HG03095 (cell line): ENCODE data around the gene WDFY4.

Experiments
- ATAC-seq: cut with Tn5 transposase; IDR thresholded peaks from one replicate; pipeline ENCODE4 v1.9.1; 2021; ENCODE audit warnings: moderate library complexity; ENCODE audit not compliant: unreplicated experiment

Gene WDFY4

DNA sequence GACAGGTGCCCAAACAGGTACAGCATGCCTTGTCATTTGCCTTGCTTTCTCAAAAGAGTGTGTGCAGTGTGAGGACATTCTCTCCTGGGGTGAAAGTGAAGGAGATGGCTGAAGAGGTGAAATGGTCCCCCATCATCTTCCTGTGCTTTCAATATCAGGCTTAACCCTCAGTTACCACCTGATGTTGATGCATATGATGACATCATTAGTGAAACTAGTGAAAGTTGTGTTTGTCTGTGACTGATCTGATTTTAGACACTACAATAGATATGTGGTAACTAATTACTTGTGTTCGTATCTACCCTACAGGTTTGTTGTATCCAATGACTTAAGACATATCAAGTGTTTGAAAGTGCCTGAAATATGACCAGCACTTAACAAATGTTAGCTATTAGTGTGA is 279.4 kb downstream of the WDFY4 start:
- ATAC-seq = no peak

DNA sequence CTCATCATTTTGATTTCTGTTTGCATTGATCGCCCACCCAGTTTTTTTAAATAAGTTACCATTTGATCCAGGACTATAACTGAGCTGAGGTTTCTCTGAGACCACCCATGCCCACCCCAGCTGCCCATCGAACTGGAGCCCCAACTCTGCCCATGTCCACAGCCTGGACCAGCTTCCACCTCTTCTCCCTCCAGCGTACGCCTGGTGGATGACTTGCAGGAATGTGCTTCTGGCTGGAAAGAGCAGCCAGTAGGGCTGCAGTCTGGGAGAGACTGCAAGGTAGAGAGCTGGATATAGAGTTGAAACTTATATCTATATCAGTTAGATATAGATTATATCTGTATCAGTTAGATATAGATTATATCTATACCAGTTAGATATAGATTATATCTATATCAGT is 280.8 kb downstream of the WDFY4 start:
- ATAC-seq = no peak

DNA sequence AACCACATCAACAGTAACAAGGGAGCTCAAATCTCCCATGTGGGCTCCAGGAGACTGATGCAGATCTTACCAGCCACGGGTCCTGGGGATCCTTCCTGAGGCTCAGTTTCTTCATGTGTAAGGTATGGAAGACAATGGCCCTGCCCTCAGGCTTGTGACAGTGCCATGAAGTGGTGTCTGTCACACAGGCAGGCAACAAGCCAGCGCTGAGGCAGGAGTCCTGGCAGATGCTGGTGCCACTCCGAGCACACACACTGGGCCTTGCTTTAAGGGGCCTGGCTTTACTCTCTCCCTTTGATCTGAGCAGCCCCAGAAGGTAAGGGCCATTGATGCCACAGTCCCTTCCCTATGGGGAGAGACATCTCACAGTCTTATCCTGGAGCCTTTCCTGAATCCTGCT is 283.4 kb downstream of the WDFY4 start:
- ATAC-seq = no peak

- no peak for ATAC-seq
Observed at GRCh38 chr10:48970046-48970445, 285.4 kb downstream of the WDFY4 start.

- no peak for ATAC-seq
Observed at GRCh38 chr10:48970654-48971053, 286.0 kb downstream of the WDFY4 start.

GRCh38 chr10:48973065-48973464 is 288.4 kb downstream of the WDFY4 start:
- no peak for ATAC-seq

DNA sequence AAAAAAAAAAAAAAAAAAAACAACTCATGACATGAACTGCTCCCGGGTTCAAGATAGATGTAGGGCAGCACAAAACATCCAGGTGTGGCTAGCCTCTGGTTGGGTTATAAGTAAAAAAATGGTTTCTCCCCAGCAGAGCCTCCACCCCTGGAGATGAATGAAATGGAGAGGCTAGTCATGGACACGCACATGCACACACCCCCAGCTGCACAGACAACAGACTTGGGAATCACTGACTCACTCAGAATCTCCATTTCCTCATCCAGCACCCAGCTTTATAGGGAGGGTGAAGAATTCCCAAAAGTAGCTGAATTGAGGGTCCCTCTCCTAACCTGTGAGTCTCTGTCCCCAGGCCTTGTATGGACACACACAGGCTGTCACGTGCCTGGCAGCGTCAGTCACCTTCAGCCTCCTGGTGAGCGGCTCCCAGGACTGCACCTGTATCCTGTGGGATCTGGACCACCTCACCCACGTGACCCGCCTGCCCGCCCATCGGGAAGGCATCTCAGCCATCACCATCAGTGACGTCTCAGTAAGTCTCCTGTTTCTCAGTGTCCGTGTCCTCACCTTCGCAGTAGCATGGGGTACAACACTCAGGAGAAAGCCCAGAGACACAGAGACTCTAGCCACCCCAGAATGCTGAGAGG is 290.0 kb downstream of the WDFY4 start:
- ATAC-seq = no peak

DNA sequence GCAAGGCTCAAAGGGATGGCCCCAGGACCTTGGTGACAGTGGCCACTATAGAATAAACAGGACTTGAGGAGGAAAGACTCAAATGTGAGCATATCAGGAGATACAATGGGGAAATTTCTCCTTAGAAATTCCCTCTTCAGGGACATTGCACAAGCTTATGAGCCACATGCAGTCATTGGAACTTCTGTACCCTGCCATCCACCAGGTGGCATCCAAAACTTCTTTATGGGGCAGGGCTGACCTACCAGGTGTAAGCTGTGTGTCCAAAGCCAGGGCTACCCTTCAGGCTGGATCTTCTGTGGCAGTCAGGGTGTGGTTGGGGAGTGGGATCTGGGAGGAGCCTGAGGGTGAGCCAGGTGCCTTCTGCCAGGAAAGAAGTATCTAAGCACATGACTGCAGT is 291.5 kb downstream of the WDFY4 start:
- ATAC-seq = no peak

GRCh38 chr10:48978318-48978717 is 293.6 kb downstream of the WDFY4 start:
- no peak for ATAC-seq

DNA sequence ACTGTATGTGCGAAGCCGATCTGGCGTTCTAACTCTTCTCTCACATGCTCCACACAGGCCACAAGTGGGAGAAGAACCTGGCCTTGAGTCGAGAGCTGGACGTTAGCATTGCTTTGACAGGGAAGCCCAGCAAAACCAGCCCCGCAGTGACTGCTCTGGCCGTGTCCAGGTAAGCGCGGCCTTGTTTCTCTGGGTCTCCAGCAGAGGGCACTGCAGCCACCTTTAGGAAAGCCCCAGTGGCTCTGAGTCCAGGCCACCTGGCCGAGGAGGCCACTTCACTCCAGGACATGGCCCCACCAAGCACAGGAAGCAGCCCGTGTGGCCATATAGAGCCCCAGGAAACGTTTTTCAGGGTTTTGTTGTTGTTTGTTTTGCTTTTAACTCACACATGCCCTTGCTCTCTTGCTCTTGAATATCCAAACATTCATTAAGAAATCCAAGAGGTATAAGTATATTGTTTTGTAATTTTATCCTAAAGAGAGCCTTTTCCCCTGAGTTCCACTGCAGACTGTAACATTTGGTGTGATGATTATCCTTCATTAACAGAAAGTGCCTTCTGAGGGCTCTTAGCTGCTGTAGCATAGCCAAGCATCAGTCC is 296.7 kb downstream of the WDFY4 start:
- no peak for ATAC-seq

- ATAC-seq = no peak
Observed at GRCh38 chr10:48982584-48982983, 297.9 kb downstream of the WDFY4 start.

DNA sequence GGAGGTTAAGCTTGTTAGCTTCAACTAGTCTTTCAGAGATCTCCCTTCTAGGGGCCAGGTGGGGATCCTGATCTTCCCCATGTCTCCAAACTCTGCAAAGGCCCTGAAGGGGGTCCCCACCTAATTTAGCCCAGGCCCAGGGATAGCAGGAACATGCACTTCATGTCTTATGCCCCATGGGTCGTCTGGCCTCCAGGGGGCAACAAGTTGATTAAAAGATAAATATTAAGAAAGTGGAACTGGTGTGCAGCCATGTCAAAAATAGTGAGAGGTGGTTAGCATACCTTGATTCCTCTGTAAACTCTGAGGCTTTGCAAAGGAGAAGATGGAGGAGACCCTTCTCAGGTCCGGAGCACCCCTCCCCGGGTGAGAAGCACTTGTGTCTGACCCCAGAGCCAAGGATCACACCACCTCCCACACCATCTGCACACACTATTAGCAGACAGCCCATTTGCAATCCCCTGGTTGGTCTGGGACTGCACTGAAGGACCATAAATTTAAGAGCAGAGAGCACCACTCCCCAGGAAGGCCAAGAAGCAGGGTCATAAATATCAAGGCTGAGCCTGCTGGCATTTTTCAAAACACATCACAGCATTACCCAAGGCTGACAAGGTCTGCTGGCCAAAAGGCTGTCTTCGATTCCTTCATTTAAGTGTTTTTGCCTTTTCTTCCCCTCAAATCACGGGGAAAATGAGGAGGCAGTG is 299.1 kb downstream of the WDFY4 start:
- no peak for ATAC-seq

- ATAC-seq = no peak
Observed at GRCh38 chr10:48985621-48986158, 301.0 kb downstream of the WDFY4 start.

DNA sequence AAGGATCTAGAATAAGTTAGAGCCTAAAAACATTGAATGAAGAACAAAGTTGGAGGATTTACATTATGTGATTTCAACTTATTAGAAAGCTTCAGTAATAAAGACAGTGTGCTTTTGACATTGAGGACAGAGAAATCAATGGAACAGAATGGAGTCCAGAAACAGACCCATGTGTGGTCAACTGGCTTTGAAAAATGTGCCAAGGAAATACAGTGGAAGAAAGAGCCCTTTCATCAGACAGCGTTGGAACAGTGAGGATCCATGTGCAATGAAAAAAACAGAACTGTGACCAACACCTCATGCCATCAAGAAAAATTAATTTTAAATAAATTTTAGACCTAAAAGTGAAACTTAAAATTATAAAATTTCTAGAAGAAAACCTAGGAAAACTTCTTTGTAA is 305.6 kb downstream of the WDFY4 start:
- ATAC-seq = no peak

DNA sequence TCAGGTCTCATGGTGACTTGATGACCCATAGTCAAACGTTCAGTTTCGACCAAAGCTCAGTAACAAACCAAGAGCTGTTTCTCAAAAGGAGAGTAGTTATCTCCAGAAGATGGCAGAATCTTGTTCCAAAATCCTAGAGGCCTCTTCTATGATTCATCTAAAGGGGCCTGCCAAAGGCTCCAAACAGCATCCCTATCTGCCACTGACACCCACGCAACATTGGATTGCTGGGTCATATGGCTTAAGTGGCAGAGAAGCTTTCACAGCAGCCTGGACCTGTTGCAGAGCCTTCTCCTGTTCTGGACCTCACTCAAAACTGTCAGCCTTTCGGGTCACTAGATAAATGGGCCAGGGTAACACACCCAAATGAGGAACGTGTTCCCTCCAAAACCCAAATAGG is 309.0 kb downstream of the WDFY4 start:
- no peak for ATAC-seq

DNA sequence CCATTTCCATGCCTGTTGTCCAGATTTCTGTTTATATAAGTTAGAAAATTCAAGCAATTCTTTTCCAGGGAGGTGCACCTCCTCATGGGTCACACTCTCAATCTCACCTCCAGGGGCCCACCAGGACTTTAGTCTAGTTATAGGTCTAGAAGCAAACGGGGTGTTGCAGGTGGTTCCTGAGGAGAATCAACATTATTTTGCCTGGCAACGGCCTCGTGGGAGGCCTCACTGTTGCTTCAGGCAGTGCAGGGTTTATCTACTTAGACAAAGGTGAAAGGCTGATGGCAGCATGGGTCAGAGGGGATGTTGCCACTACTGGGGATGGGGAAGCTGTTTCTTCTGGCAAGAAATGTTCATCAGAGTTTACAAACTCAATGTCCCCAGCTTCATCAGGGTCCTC is 311.7 kb downstream of the WDFY4 start:
- no peak for ATAC-seq

GRCh38 chr10:48999346-48999745 is 314.7 kb downstream of the WDFY4 start:
- ATAC-seq = no peak

- ATAC-seq = no peak
Observed at GRCh38 chr10:49000437-49001398, 316.0 kb downstream of the WDFY4 start.

- no peak for ATAC-seq
Observed at GRCh38 chr10:49001402-49001801, 316.7 kb downstream of the WDFY4 start.

DNA sequence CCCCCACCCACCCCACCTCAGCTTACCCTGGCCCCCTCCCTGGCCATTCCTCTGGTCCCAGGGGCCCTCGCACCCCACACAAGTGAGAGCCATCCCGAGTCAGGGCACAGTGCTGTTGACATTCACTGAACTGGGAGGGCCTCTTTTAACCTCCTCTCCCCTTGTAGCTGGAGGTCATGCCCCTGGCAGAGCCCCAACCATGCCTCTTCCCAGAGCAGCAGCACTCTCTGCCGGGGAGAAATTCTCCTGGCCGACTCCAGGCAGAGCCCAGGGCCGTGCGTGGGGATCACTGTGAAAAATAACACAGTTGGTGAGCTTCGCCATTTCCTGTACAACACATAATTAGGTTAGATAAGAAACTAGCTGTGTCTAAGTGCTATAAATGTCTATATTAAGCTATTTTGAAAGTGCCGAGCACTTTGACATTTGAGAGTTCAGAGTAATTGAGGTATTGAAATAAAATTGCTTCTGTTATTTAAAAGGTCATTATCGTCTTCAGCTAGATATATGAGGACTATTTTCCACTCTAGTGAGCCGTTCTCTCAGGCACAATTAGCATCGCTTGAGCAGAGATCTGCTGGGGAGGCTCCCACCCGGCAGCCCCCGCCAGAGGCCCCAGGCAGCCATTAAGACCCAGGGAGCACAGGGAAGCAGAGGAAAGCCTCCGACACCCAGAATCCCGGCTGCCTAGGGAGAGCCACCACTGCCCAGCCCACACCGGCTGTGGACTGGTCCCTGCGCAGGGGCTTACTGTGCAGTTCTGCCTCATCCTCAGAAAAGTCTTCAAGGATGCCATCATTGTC is 317.4 kb downstream of the WDFY4 start:
- no peak for ATAC-seq
